H9 (cell line): ENCODE data around the gene LAIR2. TPM values are rescaled to one million over a fixed set of nuclear protein-coding genes. Genes with fewer than 3 reads are reported as not detected.
"Not testable (repeated sequence)": the region's sequence is repeated elsewhere in the genome, so short reads cannot be mapped to it uniquely, and the experiment has no call there.

Experiments
- DNase-seq: peaks from one replicate; pipeline ENCODE4 v3.0.0-alpha.2; 2017
- H2AFZ ChIP-seq: one replicate; pipeline ENCODE4 v1.6.1; 2013; ENCODE audit warnings: mild to moderate bottlenecking, low read length, control low read depth, moderate library complexity
- H2AK5ac ChIP-seq: 2 replicates; pipeline ENCODE4 v1.6.1; 2013; ENCODE audit warnings: low read length, control low read depth, mixed read lengths; ENCODE audit not compliant: insufficient read length
- H2BK120ac ChIP-seq: one replicate; pipeline ENCODE4 v1.6.1; 2013; ENCODE audit warnings: low read depth, mild to moderate bottlenecking, low read length, control low read depth, inconsistent platforms; ENCODE audit not compliant: poor library complexity, severe bottlenecking
- H2BK12ac ChIP-seq: 2 replicates; pipeline ENCODE4 v1.6.1; 2013; ENCODE audit warnings: low read length, control low read depth, mixed read lengths, low read depth; ENCODE audit not compliant: insufficient read length
- H2BK15ac ChIP-seq: 2 replicates; pipeline ENCODE4 v1.6.1; 2013; ENCODE audit warnings: low read depth, low read length, control low read depth
- H2BK20ac ChIP-seq: one replicate; pipeline ENCODE4 v1.6.1; 2013; ENCODE audit warnings: low read depth, mild to moderate bottlenecking, low read length, control low read depth, inconsistent platforms; ENCODE audit not compliant: poor library complexity, severe bottlenecking
- H2BK5ac ChIP-seq: 2 replicates; pipeline ENCODE4 v1.6.1; 2013; ENCODE audit warnings: low read length, control low read depth, mixed read lengths; ENCODE audit not compliant: insufficient read length
- H3K14ac ChIP-seq: 2 replicates; pipeline ENCODE4 v1.6.1; 2013; ENCODE audit warnings: low read length, control low read depth; ENCODE audit not compliant: insufficient read depth
- H3K18ac ChIP-seq: 2 replicates; pipeline ENCODE4 v1.6.1; 2013; ENCODE audit warnings: low read depth, mild to moderate bottlenecking, mixed read lengths, low read length, control low read depth; ENCODE audit not compliant: insufficient read length
- H3K23ac ChIP-seq: 2 replicates; pipeline ENCODE4 v1.6.1; 2013; ENCODE audit warnings: low read length, control low read depth, mixed read lengths, low read depth; ENCODE audit not compliant: insufficient read length
- H3K23me2 ChIP-seq: 2 replicates; pipeline ENCODE4 v1.6.1; 2013; ENCODE audit warnings: low read depth, mild to moderate bottlenecking, mixed read lengths, low read length, control low read depth; ENCODE audit not compliant: insufficient read length, poor library complexity, severe bottlenecking
- H3K27ac ChIP-seq: 2 replicates; pipeline ENCODE4 v1.5.1; 2013; ENCODE audit warnings: low read length, control low read depth, mixed read lengths, low read depth; ENCODE audit not compliant: insufficient read length
- H3K27me3 ChIP-seq: 2 replicates; pipeline ENCODE4 v1.6.1; 2013; ENCODE audit warnings: low read length, control low read depth, inconsistent platforms; ENCODE audit not compliant: insufficient read depth
- H3K4ac ChIP-seq: 2 replicates; pipeline ENCODE4 v1.6.1; 2013; ENCODE audit warnings: low read depth, mild to moderate bottlenecking, control low read depth, inconsistent platforms, low read length, moderate library complexity
- H3K4me1 ChIP-seq: 2 replicates; pipeline ENCODE4 v1.6.1; 2013; ENCODE audit warnings: low read length, control low read depth, inconsistent platforms; ENCODE audit not compliant: insufficient read depth
- H3K4me2 ChIP-seq: 2 replicates; pipeline ENCODE4 v1.6.1; 2013; ENCODE audit warnings: low read length, control low read depth, mixed read lengths; ENCODE audit not compliant: insufficient read length, insufficient read depth
- H3K56ac ChIP-seq: 2 replicates; pipeline ENCODE4 v1.6.1; 2013; ENCODE audit warnings: low read depth, mild to moderate bottlenecking, mixed read lengths, low read length, control low read depth; ENCODE audit not compliant: insufficient read length
- H3K79me1 ChIP-seq: 2 replicates; pipeline ENCODE4 v1.6.1; 2013; ENCODE audit warnings: low read depth, mild to moderate bottlenecking, moderate library complexity, low read length, control low read depth, inconsistent platforms; ENCODE audit not compliant: insufficient read depth, poor library complexity, severe bottlenecking
- H3K79me2 ChIP-seq: 2 replicates; pipeline ENCODE4 v1.6.1; 2013; ENCODE audit warnings: low read length, control low read depth, inconsistent platforms; ENCODE audit not compliant: insufficient read depth
- H3K9ac ChIP-seq: 2 replicates; pipeline ENCODE4 v1.6.1; 2013; ENCODE audit warnings: low read length, control low read depth, mixed read lengths; ENCODE audit not compliant: insufficient read length; ENCODE audit errors: extremely low read depth
- H3K9me3 ChIP-seq: one replicate; pipeline ENCODE4 v1.6.1; 2013; ENCODE audit warnings: low read depth, low read length, inconsistent platforms; ENCODE audit not compliant: control insufficient read depth
- H3T11ph ChIP-seq: one replicate; pipeline ENCODE4 v1.6.1; 2013; ENCODE audit warnings: mild to moderate bottlenecking, low read length, control low read depth, inconsistent platforms
- H4K20me1 ChIP-seq: one replicate; pipeline ENCODE4 v1.6.1; 2013; ENCODE audit not compliant: control insufficient read depth, insufficient read length, insufficient read depth
- H4K5ac ChIP-seq: 2 replicates; pipeline ENCODE4 v1.6.1; 2013; ENCODE audit warnings: low read depth, mild to moderate bottlenecking, mixed read lengths, low read length, control low read depth; ENCODE audit not compliant: insufficient read length
- H4K8ac ChIP-seq: replicated peaks from 2 replicates; pipeline ENCODE4 v1.6.1; 2013; ENCODE audit warnings: low read length, control low read depth, mixed read lengths, low read depth; ENCODE audit not compliant: insufficient read length
- H4K91ac ChIP-seq: 2 replicates; pipeline ENCODE4 v1.6.1; 2013; ENCODE audit warnings: low read depth, mild to moderate bottlenecking, moderate library complexity, mixed read lengths, low read length, control low read depth; ENCODE audit not compliant: insufficient read length
- H3K27ac Mint-ChIP-seq, 3 experiments: 2 replicates in 2 of 3; 3 replicates in 1 of 3; pipeline ENCODE4 v1.8.0; 2020 to 2021; ENCODE audit warnings: mixed read lengths in 3 of 3, mild to moderate bottlenecking in 1 of 3, moderate library complexity in 1 of 3
- H3K27me3 Mint-ChIP-seq: 2 replicates; pipeline ENCODE4 v1.8.0; 2021; ENCODE audit warnings: low read depth, mild to moderate bottlenecking, moderate library complexity, mixed read lengths
- H3K36me3 Mint-ChIP-seq, 3 experiments: 2 replicates in 2 of 3; 3 replicates in 1 of 3; pipeline ENCODE4 v1.8.0; 2020 to 2021; ENCODE audit warnings: low read depth in 3 of 3, mixed read lengths in 3 of 3; ENCODE audit not compliant: insufficient read depth in 1 of 3
- H3K4me1 Mint-ChIP-seq, 2 experiments: 2 replicates each; pipeline ENCODE4 v1.8.0; 2020; ENCODE audit warnings: mixed read lengths in 2 of 2
- H3K4me3 Mint-ChIP-seq, 2 experiments: 2 replicates in 1 of 2; 3 replicates in 1 of 2; pipeline ENCODE4 v1.8.0; 2020 to 2021; ENCODE audit warnings: mild to moderate bottlenecking in 2 of 2, mixed read lengths in 2 of 2, moderate library complexity in 1 of 2
- H3K9me3 Mint-ChIP-seq, 2 experiments: 2 replicates in 1 of 2; 3 replicates in 1 of 2; pipeline ENCODE4 v1.8.0; 2020; ENCODE audit warnings: mild to moderate bottlenecking in 2 of 2, mixed read lengths in 2 of 2, moderate library complexity in 1 of 2
- WGBS: extraction: QIAGEN DNeasy Blood & Tissue Kit; methylation state at CpG from one replicate; pipeline ENCODE4 v1.1.7; 2013; ENCODE audit warnings: missing lambda C conversion rate, low lambda C conversion rate, mixed read lengths; ENCODE audit not compliant: insufficient read length; ENCODE audit errors: extremely low coverage; 5-methylcytosine and 5-hydroxymethylcytosine counted together
- total RNA-seq: library from RNA; stranded (reverse); gene quantifications from 2 replicates; pipeline ENCODE4 v1.2.1, GENCODE V29; 2021

Gene LAIR2
- total RNA-seq, 1 experiment from 2014 or later, result not detected

- H3K9me3 Mint-ChIP-seq, result peaks cover 71 to 84% of the 10 kb centered on the region in 2 experiments
These were observed 6.7 kb downstream of the LAIR2 start for GRCh38 chr19:54509200-54509940.

More at GRCh38 chr19:54509200-54509940, 6.7 kb downstream of the LAIR2 start:
- H4K8ac ChIP-seq, DNase-seq, H3K9ac ChIP-seq, H2AK5ac ChIP-seq, H2BK5ac ChIP-seq, H4K20me1 ChIP-seq, H3T11ph ChIP-seq, H3K14ac ChIP-seq, H3K18ac ChIP-seq, H3K27ac Mint-ChIP-seq, H3K4me3 Mint-ChIP-seq, H2BK120ac ChIP-seq, H3K23ac ChIP-seq, H3K79me1 ChIP-seq, H3K27me3 ChIP-seq, H3K4ac ChIP-seq, H2BK12ac ChIP-seq, H3K27me3 Mint-ChIP-seq, H3K56ac ChIP-seq, H2BK20ac ChIP-seq, H2AFZ ChIP-seq, H3K4me1 ChIP-seq, H3K27ac ChIP-seq, H3K4me2 ChIP-seq, H3K4me1 Mint-ChIP-seq, H3K23me2 ChIP-seq, H4K91ac ChIP-seq, H4K5ac ChIP-seq, H2BK15ac ChIP-seq, H3K79me2 ChIP-seq: not testable (repeated sequence)
- H3K36me3 Mint-ChIP-seq, result peaks cover 2 to 28% (median 11%) of the 10 kb centered on the region in 3 experiments; a peak in 6 of 7 replicates
- H3K9me3 ChIP-seq, result peaks cover 33% of the 10 kb centered on the region
- no CpG with 5 or more reads among the region's 21 CpGs for WGBS
